LNCAP (cell line): ENCODE results near the gene KLHL30.

Experiments used
- TF ChIP-seq, protein P1 (sequence below): fragments of 450-650 bp; IDR thresholded peaks from 2 replicates; pipeline ENCODE4 v1.5.1; 2017; ENCODE audit warnings: mild to moderate bottlenecking

The KLHL30 gene

DNA sequence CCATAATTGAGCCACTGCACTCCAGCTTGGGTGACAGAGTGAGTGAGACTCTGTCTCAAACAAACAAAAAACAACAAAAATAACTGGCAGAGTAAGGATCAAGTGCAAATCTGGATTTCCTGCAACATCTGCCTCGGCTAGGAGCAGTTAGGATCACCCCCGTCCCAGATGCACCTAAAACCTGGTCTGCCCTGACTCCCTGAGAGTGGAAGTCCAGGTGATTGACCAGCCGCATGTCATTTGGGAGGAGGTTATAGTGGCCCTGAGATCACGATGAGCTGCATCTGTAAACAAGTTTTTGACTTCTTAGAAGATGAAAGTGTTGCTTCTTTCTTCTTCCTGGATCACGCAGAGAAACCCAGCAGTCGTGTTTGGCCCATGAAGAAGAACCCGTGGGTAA lies 43.3 kb upstream of the KLHL30 start:
- TF ChIP-seq, protein P1, sequence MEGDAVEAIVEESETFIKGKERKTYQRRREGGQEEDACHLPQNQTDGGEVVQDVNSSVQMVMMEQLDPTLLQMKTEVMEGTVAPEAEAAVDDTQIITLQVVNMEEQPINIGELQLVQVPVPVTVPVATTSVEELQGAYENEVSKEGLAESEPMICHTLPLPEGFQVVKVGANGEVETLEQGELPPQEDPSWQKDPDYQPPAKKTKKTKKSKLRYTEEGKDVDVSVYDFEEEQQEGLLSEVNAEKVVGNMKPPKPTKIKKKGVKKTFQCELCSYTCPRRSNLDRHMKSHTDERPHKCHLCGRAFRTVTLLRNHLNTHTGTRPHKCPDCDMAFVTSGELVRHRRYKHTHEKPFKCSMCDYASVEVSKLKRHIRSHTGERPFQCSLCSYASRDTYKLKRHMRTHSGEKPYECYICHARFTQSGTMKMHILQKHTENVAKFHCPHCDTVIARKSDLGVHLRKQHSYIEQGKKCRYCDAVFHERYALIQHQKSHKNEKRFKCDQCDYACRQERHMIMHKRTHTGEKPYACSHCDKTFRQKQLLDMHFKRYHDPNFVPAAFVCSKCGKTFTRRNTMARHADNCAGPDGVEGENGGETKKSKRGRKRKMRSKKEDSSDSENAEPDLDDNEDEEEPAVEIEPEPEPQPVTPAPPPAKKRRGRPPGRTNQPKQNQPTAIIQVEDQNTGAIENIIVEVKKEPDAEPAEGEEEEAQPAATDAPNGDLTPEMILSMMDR, result no peak

DNA sequence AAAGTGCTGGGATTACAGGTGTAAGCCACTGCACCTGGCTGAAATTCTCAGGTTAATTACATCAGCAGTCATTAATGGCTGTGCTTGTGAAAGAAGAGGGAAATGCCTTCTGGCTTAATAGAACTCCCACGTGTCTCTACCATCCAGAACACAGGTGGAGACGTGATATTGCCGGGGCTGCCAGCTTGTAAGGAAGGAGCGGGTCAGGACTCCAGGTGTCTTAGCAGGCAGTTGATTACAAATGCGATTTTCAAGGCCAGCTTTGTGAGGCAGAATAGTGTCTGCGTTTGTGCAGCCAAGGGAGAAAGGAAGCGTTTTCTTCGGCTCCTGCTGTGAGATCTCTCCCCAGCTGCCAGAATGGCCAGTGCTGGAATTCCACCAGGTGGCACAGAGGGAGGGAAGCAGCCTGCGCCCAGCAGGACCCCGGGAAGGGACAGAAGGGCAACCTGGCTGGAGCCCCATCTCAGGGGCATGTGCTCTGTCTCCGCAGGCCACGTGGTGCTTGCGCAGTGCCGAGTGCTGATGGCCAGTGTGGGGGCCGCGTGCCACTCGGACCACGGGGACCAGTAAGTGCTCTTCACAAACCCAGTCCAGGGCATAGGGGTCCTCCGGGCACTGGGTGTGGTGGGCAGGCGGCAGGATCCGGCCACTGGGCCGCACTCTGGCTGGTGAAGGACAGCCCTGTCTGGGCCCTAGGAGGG lies 42.0 kb upstream of the KLHL30 start:
- TF ChIP-seq, protein P1, result no peak

DNA sequence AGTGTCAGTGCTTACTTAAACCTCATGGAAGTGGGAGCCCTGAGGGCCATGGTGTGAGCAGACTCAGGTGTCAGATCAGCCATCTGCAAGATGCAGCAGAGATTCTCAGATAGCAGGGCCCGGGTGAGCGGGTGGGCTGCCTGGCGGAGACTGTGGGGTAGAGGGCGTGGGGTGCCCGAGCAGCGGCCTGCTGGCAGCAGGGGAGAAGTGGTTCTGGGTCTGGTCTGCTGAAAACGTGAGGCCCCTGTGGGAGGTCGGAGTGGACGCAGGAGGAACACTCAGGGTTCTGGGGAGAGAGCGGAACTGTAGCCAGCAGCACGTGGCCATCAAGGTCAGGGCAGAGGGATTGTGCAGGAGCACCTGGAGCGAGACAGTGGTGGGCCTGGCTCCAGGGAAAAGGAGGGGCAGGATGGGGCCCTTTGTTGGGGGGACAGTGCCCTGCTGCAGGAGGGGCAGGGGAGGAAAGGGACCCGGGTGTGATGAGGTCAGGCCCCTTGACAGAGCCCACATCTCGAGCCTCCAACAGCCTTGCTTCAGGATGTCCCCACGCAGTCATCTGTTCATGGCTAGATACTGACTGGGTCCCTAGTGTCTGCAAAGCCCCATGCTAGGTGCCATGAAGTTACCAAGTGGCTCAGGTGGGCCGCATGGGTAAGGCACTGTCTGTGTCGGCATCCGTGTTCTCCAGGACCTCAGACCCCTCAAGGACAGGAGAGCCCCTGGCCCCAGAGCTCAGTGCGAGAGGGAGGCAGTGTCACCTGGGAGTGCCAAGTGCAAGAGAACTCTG lies 41.1 kb upstream of the KLHL30 start:
- TF ChIP-seq, protein P1, result no peak

DNA sequence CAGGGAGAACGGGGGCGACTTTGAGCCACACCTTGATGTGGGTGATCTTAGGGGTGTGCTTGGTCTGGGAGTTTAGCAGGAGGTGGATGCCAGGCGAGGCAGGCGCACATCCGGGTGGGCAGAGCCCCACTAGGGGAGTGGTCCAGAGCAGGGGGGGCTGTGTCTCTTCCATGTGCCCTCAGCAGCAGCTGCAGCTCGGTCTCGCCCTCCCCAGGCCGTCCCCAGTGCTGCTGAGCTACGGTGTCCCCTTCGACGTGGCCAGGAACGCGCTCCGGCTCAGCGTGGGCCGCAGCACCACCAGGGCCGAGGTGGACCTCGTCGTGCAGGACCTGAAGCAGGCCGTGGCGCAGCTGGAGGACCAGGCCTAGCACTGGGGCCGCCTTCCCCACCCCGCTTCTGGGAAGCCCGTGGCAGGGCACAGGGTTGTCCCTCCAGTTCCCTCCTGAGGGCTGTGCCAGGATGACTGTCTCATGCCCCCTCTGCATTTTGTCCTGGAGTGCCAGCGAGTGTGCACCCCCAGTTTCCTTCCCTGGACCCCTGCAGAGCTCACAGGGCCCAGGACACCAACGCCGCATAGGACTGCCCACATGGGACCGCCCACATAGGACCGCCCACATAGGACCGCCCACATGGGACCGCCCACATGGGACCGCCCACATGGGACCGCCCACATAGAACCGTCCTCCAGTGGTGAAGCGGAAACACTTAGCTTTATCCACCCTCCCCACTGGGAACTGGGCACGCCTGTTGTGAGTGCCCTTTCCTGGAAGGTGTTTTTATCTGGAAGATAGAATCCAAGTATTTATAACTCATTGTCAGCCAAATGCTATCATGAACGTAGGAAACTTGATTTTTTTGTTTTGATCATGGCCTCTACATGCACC lies 40.2 kb upstream of the KLHL30 start:
- TF ChIP-seq, protein P1, result no peak

DNA sequence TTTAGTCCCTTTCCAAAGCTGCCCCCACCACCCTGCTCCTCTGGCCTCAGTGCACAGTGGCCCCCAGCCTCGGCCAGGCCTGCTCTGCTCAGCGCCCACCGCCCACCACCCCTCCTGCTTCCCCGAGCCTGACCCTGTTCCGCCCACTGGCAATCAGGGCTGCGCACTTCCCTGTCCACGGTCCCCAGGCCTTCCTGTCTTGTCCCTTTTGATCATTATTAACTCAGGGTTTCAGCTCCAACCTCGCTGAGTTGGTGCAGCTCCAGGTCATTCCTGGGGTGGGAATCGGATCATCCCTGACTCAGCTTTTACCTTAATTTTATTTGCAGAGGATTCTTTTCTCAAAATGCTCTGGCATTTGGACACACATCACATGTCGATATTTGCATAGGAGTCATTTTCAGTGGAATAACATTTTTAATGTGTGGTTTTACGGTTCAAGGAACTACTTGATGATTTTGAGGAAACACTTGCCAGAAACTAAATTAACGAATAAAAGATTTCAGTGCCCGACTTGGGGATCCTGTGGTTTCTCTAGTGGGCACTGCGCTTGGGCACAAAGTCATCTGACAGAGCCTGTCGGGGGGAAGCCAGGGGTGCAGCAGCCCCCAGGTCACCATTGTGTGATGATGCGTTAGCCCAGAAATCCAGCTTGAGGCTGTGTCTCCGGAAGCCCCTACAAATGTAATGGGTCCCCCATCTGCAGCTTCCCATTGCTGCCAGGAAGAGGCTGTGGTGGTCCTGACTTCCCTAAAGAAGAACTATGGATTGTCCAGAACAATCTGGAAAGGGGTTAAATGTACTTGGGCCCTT lies 39.4 kb upstream of the KLHL30 start:
- TF ChIP-seq, protein P1, result no peak

DNA sequence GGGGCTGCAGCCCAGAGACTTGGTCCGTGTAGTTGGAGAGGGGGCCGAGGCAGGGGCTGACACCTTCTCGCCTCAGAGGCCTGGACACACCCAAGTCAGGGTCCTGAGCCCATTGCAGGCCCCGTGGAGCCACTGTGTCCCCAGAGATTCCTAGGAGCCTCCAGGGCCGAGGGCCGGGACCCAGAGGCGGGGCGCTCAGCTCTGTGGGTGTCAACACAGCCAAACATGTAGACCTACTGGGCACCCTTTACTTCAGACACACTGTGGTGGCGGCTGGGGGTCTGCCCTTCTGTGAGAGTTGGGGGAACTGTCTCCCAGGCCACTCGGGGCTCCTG lies 38.8 kb upstream of the KLHL30 start:
- TF ChIP-seq, protein P1, result no peak
